ENCODE data around the gene FOXP1. TPM values are rescaled to one million over a fixed set of nuclear protein-coding genes. Genes with fewer than 3 reads are reported as not detected.
"Not testable (repeated sequence)": the region's sequence is repeated elsewhere in the genome, so short reads cannot be mapped to it uniquely, and the experiment has no call there.

The FOXP1 gene
- total RNA-seq, 1 donor from 2014 or later: 110 TPM

DNA sequence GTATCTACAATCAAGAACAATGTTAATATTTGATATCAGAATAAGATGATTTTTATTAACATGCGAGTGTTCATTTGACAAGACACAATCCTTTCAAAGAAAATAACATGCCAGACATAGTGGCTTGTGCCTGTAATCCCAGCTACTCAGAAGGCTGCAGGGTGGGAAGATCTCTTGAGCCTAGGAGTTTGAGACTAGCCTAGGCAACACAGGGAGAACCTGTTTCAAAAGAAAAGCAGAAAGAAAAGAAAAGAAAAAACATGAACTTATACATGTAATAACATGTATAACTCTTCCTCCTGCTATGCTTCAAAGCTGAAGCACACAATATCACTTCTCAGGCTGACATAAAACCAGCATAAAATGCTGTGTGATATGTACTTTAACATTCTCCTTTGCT lies 253.7 kb downstream of the FOXP1 start:
- no peak for DNase-seq
- no peak overlapping the region for H3K27ac Mint-ChIP-seq
- H3K36me3 Mint-ChIP-seq (ENCODE audit: low read depth): peaks cover 9% of the 10 kb centered on the region
- no peaks in the 10 kb centered on the region for H3K27me3 Mint-ChIP-seq
- intact Hi-C loops (cut with micrococcal nuclease): no loop called here
- H3K4me1 Mint-ChIP-seq: no peaks in the 10 kb centered on the region
- peaks cover 4% of the 10 kb centered on the region for H3K9me3 Mint-ChIP-seq
- H3K4me3 Mint-ChIP-seq: no peak overlapping the region

DNA sequence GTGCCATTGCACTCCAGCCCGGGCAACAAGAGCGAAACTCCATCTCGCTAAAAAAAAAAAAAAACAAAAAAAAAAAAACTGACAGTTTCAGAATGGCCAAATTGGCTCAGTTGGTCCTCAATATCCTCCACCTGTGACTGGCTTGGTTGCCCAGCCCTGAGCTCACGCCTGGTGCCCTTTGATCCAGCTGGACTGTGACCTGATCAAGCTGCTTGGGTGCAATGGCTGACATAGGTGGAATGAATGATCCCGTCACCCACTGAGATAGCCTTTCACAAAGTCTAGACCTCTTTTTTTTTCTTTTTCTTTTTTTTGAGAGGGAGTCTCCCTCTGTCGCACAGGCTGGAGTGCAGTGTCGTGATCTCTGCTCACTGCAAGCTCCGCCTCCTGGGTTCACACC lies 254.6 kb downstream of the FOXP1 start:
- Mint-ChIP-seq H3K4me1 (no peaks in the 10 kb centered on the region), H3K27me3 (no peaks in the 10 kb centered on the region), H3K27ac (no peak overlapping the region), H3K9me3 (peaks cover 4% of the 10 kb centered on the region), H3K36me3 (ENCODE audit: low read depth) (peaks cover 9% of the 10 kb centered on the region), H3K4me3 (no peak overlapping the region)
- no peak for DNase-seq
- intact Hi-C loops (cut with micrococcal nuclease): no loop called here

DNA sequence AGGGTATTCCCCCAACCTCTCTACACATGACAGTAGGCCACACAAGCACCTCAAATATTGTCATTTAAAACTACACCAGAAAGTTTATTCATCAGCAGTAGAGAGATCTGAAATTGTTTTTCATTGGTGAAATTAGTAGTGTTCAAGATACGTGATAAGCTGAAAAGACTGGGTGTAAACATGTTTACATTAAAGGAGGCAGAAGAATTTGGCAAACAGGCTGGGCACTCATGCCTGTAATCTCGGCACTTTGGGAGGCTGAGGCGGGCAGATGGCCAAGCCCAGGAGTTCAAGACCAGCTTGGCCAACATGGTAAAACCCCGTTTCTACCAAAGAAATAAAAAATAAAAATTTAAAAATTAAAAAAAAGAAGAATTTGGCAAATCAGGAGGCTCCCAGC lies 255.6 kb downstream of the FOXP1 start:
- Mint-ChIP-seq H3K27ac (no peak overlapping the region), H3K4me1 (no peaks in the 10 kb centered on the region), H3K9me3 (peaks cover 4% of the 10 kb centered on the region)

DNA sequence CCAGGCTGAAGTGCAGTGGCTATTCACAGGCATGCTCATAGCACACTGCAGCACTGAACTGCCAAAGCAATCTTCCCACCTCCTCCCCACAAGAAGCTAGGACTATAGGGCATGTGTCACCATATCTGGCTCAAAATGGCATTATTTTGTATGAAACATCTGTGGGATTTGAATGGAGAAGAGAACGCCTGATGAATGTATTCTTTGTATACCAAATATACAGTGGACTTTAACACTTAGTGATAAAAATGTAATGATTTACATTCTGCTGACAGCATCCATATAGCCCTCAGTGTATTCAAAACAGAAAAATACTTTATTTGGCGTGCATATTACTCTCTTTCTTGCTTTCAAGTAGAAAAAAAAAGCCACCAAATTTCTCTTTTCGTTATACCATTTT lies 257.8 kb downstream of the FOXP1 start:
- Mint-ChIP-seq H3K36me3 (ENCODE audit: low read depth) (peaks cover 4% of the 10 kb centered on the region), H3K27ac (no peak overlapping the region), H3K9me3 (no peaks in the 10 kb centered on the region), H3K4me3 (no peak overlapping the region), H3K27me3 (no peaks in the 10 kb centered on the region), H3K4me1 (no peaks in the 10 kb centered on the region)
- intact Hi-C loops (cut with micrococcal nuclease): no loop called here
- no peak for DNase-seq

More for the DNA sequence above, 255.6 kb downstream of the FOXP1 start:
- no peak for DNase-seq
- intact Hi-C loops (cut with micrococcal nuclease): no loop called here
- Mint-ChIP-seq H3K27me3 (no peaks in the 10 kb centered on the region), H3K36me3 (ENCODE audit: low read depth) (peaks cover 9% of the 10 kb centered on the region), H3K4me3 (no peak overlapping the region)

DNA sequence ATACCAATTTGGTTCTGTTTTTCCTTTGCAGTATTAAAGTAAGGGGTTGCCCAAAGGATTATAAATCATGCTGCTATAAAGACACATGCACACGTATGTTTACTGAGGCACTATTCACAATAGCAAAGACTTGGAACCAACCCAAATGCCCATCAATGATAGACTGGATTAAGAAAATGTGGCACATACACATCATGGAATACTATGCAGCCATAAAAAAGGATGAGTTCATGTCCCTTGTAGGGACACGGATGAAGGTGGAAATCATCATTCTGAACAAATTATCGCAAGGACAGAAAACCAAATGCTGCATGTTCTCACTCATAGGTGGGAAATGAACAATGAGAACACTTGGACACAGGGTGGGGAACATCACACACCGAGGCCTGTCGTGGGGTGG lies 259.3 kb downstream of the FOXP1 start:
- H3K36me3 Mint-ChIP-seq (ENCODE audit: low read depth); H3K27me3 Mint-ChIP-seq; DNase-seq; H3K4me1 Mint-ChIP-seq; H3K9me3 Mint-ChIP-seq; intact Hi-C loops (cut with micrococcal nuclease); H3K27ac Mint-ChIP-seq; H3K4me3 Mint-ChIP-seq: not testable (repeated sequence)

DNA sequence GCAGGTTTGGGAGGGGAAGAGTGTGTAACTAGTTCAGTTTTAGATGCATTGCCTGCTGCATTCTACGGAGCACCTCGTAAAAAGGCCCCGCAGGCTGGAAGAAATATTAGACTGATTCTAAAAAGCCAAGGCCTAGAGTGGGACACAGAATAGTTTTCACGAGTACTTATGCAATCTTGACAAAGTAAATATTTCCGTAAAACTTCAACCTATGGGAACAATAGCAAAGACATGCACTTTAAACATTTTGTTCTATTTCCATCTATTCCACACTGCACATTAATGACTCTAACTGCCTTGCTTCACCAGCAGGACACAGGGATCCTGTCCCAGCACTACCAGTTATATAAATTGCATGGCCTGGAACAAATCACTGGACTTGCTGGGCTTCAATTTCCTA lies 260.0 kb downstream of the FOXP1 start:
- intact Hi-C loops (cut with micrococcal nuclease): no loop called here
- DNase-seq: no peak
- no peaks in the 10 kb centered on the region for H3K4me1 Mint-ChIP-seq
- no peaks in the 10 kb centered on the region for H3K27me3 Mint-ChIP-seq
- H3K27ac Mint-ChIP-seq: no peak overlapping the region
- H3K36me3 Mint-ChIP-seq (ENCODE audit: low read depth): peaks cover 2% of the 10 kb centered on the region
- H3K9me3 Mint-ChIP-seq: no peaks in the 10 kb centered on the region
- no peak overlapping the region for H3K4me3 Mint-ChIP-seq

DNA sequence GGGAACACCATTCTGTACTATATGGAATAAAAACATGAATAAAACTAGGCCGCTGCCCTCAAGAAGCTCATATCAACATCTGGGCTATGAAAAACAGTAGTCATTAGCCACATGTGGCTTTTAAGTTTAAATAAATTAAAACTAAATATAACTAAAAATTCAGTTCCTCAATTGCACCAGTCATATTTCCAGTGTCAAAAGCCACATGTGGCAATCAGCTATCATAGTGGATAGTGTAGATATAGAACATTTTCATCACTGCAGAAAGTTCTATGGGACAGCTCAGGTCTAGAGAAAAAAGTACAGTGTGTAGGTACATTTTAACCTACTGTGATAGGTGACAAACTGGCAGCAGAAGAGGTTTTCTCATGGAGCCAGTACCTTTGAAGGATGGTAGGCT lies 261.4 kb downstream of the FOXP1 start:
- DNase-seq: no peak
- Mint-ChIP-seq H3K4me1 (no peaks in the 10 kb centered on the region), H3K27ac (no peak overlapping the region), H3K4me3 (no peak overlapping the region), H3K27me3 (no peaks in the 10 kb centered on the region), H3K36me3 (ENCODE audit: low read depth) (no peaks in the 10 kb centered on the region), H3K9me3 (no peaks in the 10 kb centered on the region)
- intact Hi-C loops (cut with micrococcal nuclease): no loop called here

DNA sequence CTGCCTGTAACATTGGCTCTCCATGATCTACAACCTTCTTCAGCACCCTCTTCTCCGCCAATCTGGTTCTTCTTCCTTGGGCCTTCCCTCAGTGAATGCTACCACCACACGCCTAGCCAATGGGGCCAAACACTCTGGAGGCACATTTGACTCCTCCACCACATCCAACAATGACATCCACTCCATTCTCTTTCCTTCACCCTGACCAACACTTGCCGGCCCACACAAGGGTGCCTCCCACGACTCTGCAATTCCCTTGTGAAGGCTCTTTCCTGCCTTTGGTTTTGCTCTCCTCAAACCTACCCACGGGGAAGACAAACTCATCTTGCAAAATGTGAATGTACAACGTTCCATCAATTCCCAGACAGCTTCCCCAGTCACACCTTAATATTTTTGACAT lies 263.8 kb downstream of the FOXP1 start:
- Mint-ChIP-seq H3K27ac (no peak overlapping the region), H3K4me3 (no peak overlapping the region), H3K36me3 (ENCODE audit: low read depth) (no peaks in the 10 kb centered on the region), H3K4me1 (no peaks in the 10 kb centered on the region), H3K9me3 (no peaks in the 10 kb centered on the region), H3K27me3 (no peaks in the 10 kb centered on the region)
- intact Hi-C loops (cut with micrococcal nuclease): no loop called here
- no peak for DNase-seq

DNA sequence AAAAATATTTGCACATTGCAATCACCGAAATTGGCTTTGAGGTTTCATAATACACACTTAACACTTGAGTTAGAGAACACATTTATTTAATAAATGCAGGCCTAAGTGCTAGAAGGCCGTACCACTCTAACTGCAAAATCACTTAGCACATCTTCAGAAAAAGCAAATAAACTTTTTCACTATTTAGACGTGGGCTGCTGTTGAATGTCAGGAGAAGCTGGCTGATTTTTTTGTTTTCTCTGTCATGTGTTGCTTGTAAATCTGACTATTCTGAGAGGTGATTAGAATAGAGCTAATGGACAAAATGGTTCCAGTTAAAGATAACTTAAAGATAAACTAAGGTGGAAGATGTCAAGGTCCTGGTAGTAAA lies 265.1 kb downstream of the FOXP1 start:
- no peaks in the 10 kb centered on the region for H3K9me3 Mint-ChIP-seq
- DNase-seq: no peak
- H3K36me3 Mint-ChIP-seq (ENCODE audit: low read depth): no peaks in the 10 kb centered on the region
- intact Hi-C loops (cut with micrococcal nuclease): no loop called here
- H3K27ac Mint-ChIP-seq: no peak overlapping the region
- H3K27me3 Mint-ChIP-seq: no peaks in the 10 kb centered on the region
- no peaks in the 10 kb centered on the region for H3K4me1 Mint-ChIP-seq
- H3K4me3 Mint-ChIP-seq: no peak overlapping the region

DNA sequence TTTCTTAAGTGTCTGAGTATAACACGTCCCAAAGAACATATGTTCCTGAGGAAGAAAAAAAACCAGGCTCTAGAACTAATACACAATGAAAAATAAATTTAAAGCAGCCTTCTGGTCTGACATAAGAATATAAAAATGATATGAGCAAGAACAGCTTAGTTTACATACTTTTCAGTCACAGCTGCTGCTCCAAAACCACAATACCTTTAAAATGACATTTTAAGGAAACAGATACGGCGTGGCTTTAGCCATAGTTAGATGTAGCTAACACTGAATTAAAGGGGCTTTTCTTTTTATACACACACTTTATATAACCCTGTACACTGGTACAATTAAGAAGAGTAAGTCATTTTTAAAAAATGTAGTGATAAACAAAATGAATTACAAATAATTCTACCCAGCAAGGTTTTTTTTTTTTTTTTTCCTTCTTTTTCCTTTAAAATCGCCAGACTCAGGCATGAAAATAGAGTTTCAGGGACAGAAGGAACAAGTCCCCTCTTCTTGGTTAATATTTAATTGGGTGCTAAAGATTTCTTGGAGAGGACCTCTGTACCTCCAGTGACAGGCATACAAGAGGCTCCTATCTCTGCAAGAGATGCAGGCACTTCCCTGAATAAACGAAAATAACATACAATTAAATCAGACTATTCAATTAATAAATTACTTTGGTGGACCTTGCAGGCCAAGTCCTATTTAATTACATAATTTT lies 265.6 kb downstream of the FOXP1 start:
- H3K27ac Mint-ChIP-seq: no peak overlapping the region
- H3K9me3 Mint-ChIP-seq: no peaks in the 10 kb centered on the region
- no peaks in the 10 kb centered on the region for H3K36me3 Mint-ChIP-seq (ENCODE audit: low read depth)
- no peaks in the 10 kb centered on the region for H3K27me3 Mint-ChIP-seq
- DNase-seq: no peak
- H3K4me3 Mint-ChIP-seq: no peak overlapping the region
- intact Hi-C loops (cut with micrococcal nuclease): no loop called here
- H3K4me1 Mint-ChIP-seq: no peaks in the 10 kb centered on the region

DNA sequence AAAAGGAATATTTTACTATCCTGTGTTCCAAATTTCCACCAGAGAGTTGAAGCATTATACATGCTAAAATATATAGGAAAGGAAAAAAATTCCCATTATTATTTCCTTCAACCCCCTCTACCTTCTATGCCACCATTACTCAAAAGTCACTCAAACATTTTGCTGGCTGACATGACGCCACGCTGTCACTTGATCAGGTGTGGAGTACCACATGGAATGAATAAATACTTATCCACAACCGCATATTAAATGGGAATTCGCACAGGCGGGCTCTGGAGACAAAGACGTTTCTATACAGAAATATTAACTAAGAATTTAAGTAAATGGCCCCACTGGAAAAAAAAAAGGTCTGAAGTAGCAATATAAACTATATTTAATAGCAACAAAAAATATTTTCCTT lies 266.4 kb downstream of the FOXP1 start:
- Mint-ChIP-seq H3K9me3 (no peaks in the 10 kb centered on the region), H3K4me1 (no peaks in the 10 kb centered on the region), H3K4me3 (no peak overlapping the region), H3K27me3 (no peaks in the 10 kb centered on the region), H3K27ac (no peak overlapping the region), H3K36me3 (ENCODE audit: low read depth) (no peaks in the 10 kb centered on the region)
- DNase-seq: no peak
- intact Hi-C loops (cut with micrococcal nuclease): no loop called here

DNA sequence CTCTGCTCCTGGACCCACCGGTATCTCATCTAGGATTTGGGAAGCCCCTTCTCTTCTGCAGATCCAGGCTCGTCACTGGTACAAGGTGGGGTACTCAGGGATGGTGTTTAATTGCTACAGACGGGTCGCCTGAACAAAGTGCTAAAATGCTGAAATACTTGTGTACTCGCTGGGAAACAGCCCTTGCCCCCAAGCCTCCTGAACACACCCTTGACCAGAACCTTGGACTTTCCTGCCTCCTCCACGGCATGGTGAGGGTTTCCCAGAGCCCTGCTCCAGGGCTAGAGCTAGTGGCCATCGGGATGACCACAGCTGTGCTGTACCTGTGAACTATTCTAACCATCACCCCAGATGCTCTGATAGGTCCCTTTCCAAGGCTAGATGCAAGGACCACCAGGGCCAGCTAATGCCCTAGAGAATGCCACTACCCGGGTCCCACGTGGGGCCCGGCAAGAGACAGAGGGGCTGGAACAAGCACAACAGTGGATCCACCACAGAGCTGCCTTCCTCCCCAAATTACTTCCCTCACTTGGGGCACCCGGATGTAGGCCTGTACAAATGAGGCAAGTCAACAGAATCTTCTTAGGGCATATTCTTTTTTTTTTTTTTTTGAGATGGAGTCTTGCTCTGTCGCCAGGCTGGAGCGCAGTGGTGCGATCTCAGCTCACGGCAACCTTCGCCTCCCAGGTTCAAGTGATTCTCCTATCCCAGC lies 267.3 kb downstream of the FOXP1 start:
- no peaks in the 10 kb centered on the region for H3K9me3 Mint-ChIP-seq

DNA sequence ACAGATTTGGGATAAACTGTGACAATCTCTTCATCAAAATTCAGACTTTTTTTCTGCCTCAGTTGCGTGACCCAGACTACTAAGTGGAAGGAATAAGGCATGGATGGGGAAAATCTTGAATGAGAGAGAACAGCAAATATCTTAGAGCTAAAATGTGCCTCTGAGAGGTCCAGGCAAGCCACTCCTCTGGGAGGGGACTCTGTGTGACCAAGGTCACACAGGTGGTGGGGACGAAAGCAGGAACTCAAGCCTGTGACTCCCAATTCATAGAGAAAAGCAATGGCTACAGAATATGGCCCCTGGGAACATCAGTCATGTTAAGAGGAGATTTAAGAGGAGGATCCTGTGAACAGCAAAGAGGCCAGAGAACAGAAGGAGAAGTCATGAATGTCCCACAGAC lies 268.1 kb downstream of the FOXP1 start:
- intact Hi-C loops (cut with micrococcal nuclease): no loop called here
- H3K27ac Mint-ChIP-seq: no peak overlapping the region
- no peak overlapping the region for H3K4me3 Mint-ChIP-seq
- no peaks in the 10 kb centered on the region for H3K9me3 Mint-ChIP-seq
- peaks cover 6% of the 10 kb centered on the region for H3K27me3 Mint-ChIP-seq
- DNase-seq: no peak
- no peaks in the 10 kb centered on the region for H3K36me3 Mint-ChIP-seq (ENCODE audit: low read depth)
- peaks cover 1% of the 10 kb centered on the region for H3K4me1 Mint-ChIP-seq

More for the DNA sequence above, 267.3 kb downstream of the FOXP1 start:
- intact Hi-C loops (cut with micrococcal nuclease): no loop called here
- no peaks in the 10 kb centered on the region for H3K36me3 Mint-ChIP-seq (ENCODE audit: low read depth)
- peaks cover 5% of the 10 kb centered on the region for H3K27me3 Mint-ChIP-seq
- H3K27ac Mint-ChIP-seq: no peak overlapping the region
- no peak for DNase-seq
- H3K4me3 Mint-ChIP-seq: no peak overlapping the region
- H3K4me1 Mint-ChIP-seq: no peaks in the 10 kb centered on the region

DNA sequence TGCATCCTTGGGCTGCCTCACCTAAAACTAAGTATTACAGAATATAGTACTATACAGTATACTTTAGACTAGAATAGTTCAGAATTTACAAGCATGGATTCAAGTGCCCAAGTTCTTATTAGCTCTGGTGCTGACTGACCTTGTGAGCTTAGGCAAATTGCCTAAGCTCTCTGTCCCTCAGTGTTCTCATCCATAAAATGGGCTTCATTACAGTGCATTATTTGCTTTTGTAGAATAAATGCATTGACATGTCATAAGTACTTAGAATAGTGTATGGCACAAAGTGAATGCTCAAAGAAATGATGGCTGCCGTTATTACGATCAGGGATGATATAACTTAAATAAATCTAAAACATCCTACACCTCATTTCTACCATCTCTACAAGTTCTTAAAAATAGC lies 269.7 kb downstream of the FOXP1 start:
- DNase-seq: no peak
- Mint-ChIP-seq H3K9me3 (no peaks in the 10 kb centered on the region), H3K27me3 (peaks cover 6% of the 10 kb centered on the region), H3K36me3 (ENCODE audit: low read depth) (no peaks in the 10 kb centered on the region), H3K4me3 (no peak overlapping the region), H3K27ac (no peak overlapping the region), H3K4me1 (peaks cover 12% of the 10 kb centered on the region)
- intact Hi-C loops (cut with micrococcal nuclease): no loop called here

DNA sequence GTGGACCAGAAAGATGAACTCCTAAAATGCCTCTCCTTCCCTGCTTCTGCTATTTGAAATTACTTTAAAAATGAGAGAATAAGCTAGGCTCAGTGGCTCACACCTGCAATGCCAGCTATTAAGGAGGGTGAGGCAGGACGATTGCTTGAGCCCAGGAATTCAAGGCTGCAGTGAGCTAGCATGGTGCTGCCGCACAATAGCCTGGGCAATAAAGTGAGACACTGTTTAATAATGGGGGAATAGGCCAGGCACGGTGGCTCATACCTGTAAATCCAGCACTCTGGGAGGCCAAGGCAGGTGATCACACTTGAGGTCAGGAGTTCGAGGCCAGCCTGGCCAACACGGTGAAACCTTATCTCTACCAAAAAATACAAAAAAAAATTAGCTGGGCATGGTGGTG lies 271.1 kb downstream of the FOXP1 start:
- H3K27ac Mint-ChIP-seq: no peak overlapping the region
- peaks cover 20% of the 10 kb centered on the region for H3K4me1 Mint-ChIP-seq
- no peaks in the 10 kb centered on the region for H3K36me3 Mint-ChIP-seq (ENCODE audit: low read depth)
- intact Hi-C loops (cut with micrococcal nuclease): no loop called here
- no peak for DNase-seq
- H3K27me3 Mint-ChIP-seq: peaks cover 10% of the 10 kb centered on the region
- H3K9me3 Mint-ChIP-seq: no peaks in the 10 kb centered on the region
- no peak overlapping the region for H3K4me3 Mint-ChIP-seq
